IMR-90 (cell line): ENCODE measurements around the gene ANKRD31. TPM values are rescaled to one million over a fixed set of nuclear protein-coding genes. Genes with fewer than 3 reads are reported as not detected.

Source experiments
- ATAC-seq: fragments of 200-7000 bp; cut with Tn5 transposase; 2 replicates; pipeline ENCODE4 v1.9.1; 2020; ENCODE audit warnings: low read depth, mild to moderate bottlenecking, moderate library complexity
- BruUV-seq: library from RNA; stranded (reverse); fragments of 400-500 nt; replicated peaks from 2 replicates; lab custom pipeline; 2021; lab: Mats Ljungman, UMichigan
- CTCF ChIA-PET: fragments of 300-600 bp; formaldehyde crosslinking; extraction: SDS; loops from one replicate; lab custom pipeline; 2021; ENCODE audit warnings: antibody characterized with exemption; lab: Yijun Ruan, JAX
- POLR2A ChIA-PET: fragments of 300-600 bp; sonication (Branson Sonifier 250); formaldehyde crosslinking; loops from one replicate; lab custom pipeline; 2022; ENCODE audit warnings: antibody characterized with exemption; ENCODE audit not compliant: unreplicated experiment; lab: Charles Lee
- DNase-seq: peaks from one replicate; pipeline ENCODE4 v3.0.0; 2013
- H2AFZ ChIP-seq: replicated peaks from 2 replicates; pipeline ENCODE3; 2013; ENCODE audit warnings: low read length, mild to moderate bottlenecking; ENCODE audit not compliant: poor library complexity
- H2AK5ac ChIP-seq: 2 replicates; pipeline ENCODE4 v1.6.1; 2013; ENCODE audit warnings: low read depth, low read length, inconsistent platforms
- H2AK9ac ChIP-seq: replicated peaks from 2 replicates; pipeline ENCODE3; 2013; ENCODE audit warnings: mild to moderate bottlenecking, low read depth, low read length, moderate library complexity; ENCODE audit not compliant: poor library complexity
- H2BK120ac ChIP-seq: 2 replicates; pipeline ENCODE4 v1.6.1; 2013; ENCODE audit warnings: low read depth, low read length, inconsistent platforms
- H2BK15ac ChIP-seq: 3 replicates; pipeline ENCODE4 v1.6.1; 2013; ENCODE audit warnings: low read depth, low read length, inconsistent platforms
- H2BK20ac ChIP-seq: 2 replicates; pipeline ENCODE4 v1.6.1; 2013; ENCODE audit warnings: low read depth, mild to moderate bottlenecking, inconsistent platforms, low read length, moderate library complexity
- H2BK5ac ChIP-seq: 2 replicates; pipeline ENCODE4 v1.6.1; 2013; ENCODE audit warnings: mild to moderate bottlenecking, low read depth, low read length, inconsistent platforms; ENCODE audit not compliant: poor library complexity, severe bottlenecking
- H3K14ac ChIP-seq: replicated peaks from 2 replicates; pipeline ENCODE4 v1.6.1; 2013; ENCODE audit warnings: low read depth, low read length, inconsistent platforms
- H3K18ac ChIP-seq: 2 replicates; pipeline ENCODE4 v1.6.1; 2013; ENCODE audit warnings: low read depth, low read length, control low read depth
- H3K23ac ChIP-seq: 2 replicates; pipeline ENCODE4 v1.6.1; 2013; ENCODE audit warnings: low read depth, low read length, inconsistent platforms
- H3K27ac ChIP-seq: 2 replicates; pipeline ENCODE4 v1.5.1; 2013; ENCODE audit warnings: mild to moderate bottlenecking, control low read depth, low read length; ENCODE audit not compliant: insufficient read depth
- H3K27me3 ChIP-seq: 2 replicates; pipeline ENCODE4 v1.6.1; 2013; ENCODE audit warnings: low read length; ENCODE audit not compliant: control insufficient read depth, insufficient read depth
- H3K36me3 ChIP-seq: 2 replicates; pipeline ENCODE4 v1.6.1; 2013; ENCODE audit warnings: low read length, mixed read lengths; ENCODE audit not compliant: control insufficient read depth, insufficient read depth
- H3K4ac ChIP-seq: 2 replicates; pipeline ENCODE4 v1.6.1; 2013; ENCODE audit warnings: low read depth, low read length, inconsistent platforms
- H3K4me1 ChIP-seq: 2 replicates; pipeline ENCODE4 v1.6.1; 2013; ENCODE audit warnings: low read length, mixed read lengths; ENCODE audit not compliant: control insufficient read depth, insufficient read depth
- H3K4me2 ChIP-seq: 2 replicates; pipeline ENCODE4 v1.6.1; 2013; ENCODE audit warnings: low read depth, mild to moderate bottlenecking, control low read depth, low read length, moderate library complexity
- H3K4me3 ChIP-seq: 2 replicates; pipeline ENCODE4 v1.5.1; 2013; ENCODE audit warnings: low read depth, mild to moderate bottlenecking, control low read depth, low read length, moderate library complexity; ENCODE audit not compliant: insufficient read depth
- H3K56ac ChIP-seq: 2 replicates; pipeline ENCODE4 v1.6.1; 2013; ENCODE audit warnings: low read length, inconsistent platforms; ENCODE audit not compliant: insufficient read depth; ENCODE audit errors: extremely low read depth
- H3K79me1 ChIP-seq, 2 experiments: 2 replicates each; pipeline ENCODE4 v1.6.1; 2013; ENCODE audit warnings: low read length in 2 of 2, inconsistent platforms in 1 of 2, low read depth in 1 of 2
- H3K9ac ChIP-seq: 2 replicates; pipeline ENCODE4 v1.6.1; 2013; ENCODE audit warnings: low read depth, low read length, control low read depth
- H3K9me1 ChIP-seq: 2 replicates; pipeline ENCODE4 v1.6.1; 2013; ENCODE audit warnings: low read length, inconsistent platforms; ENCODE audit not compliant: insufficient read depth
- H3K9me3 ChIP-seq: 2 replicates; pipeline ENCODE4 v1.6.1; 2013; ENCODE audit warnings: low read length; ENCODE audit not compliant: control insufficient read depth, insufficient read depth
- H4K20me1 ChIP-seq: 2 replicates; pipeline ENCODE4 v1.6.1; 2013; ENCODE audit warnings: low read length, inconsistent platforms; ENCODE audit not compliant: insufficient read depth
- H4K5ac ChIP-seq: 2 replicates; pipeline ENCODE4 v1.6.1; 2013; ENCODE audit warnings: mild to moderate bottlenecking, low read depth, low read length, control low read depth
- H4K8ac ChIP-seq, 2 experiments: 2 replicates each; pipeline ENCODE4 v1.6.1; 2013; ENCODE audit warnings: low read depth in 2 of 2, low read length in 2 of 2, control low read depth in 1 of 2, inconsistent platforms in 1 of 2
- H4K91ac ChIP-seq: 2 replicates; pipeline ENCODE4 v1.6.1; 2013; ENCODE audit warnings: low read depth, low read length, inconsistent platforms; ENCODE audit not compliant: insufficient read depth
- BHLHE40 ChIP-seq: fragments of 150-350 bp; IDR thresholded peaks from 2 replicates; pipeline ENCODE4 v1.6.1; 2016; ENCODE audit warnings: mild to moderate bottlenecking, low read depth, low read length
- CEBPB ChIP-seq: IDR thresholded peaks from 2 replicates; pipeline ENCODE4 v1.6.1; 2012; ENCODE audit warnings: low read depth, low read length, improper control_type of control experiment
- CHD1 ChIP-seq: IDR thresholded peaks from 2 replicates; pipeline ENCODE4 v1.6.1; 2012; ENCODE audit warnings: low read depth, low read length, improper control_type of control experiment
- CTCF ChIP-seq: conservative IDR thresholded peaks from 2 replicates; pipeline ENCODE4 v1.5.1; 2012; ENCODE audit warnings: mild to moderate bottlenecking, low read depth, low read length, improper control_type of control experiment
- ELK1 ChIP-seq: fragments of 150-350 bp; IDR thresholded peaks from 2 replicates; pipeline ENCODE4 v1.6.1; 2016; ENCODE audit warnings: low read depth, mild to moderate bottlenecking, low read length, moderate library complexity, borderline replicate concordance
- FOS ChIP-seq: fragments of 150-350 bp; IDR thresholded peaks from 2 replicates; pipeline ENCODE4 v1.6.1; 2016; ENCODE audit warnings: low read depth, low read length
- MAFK ChIP-seq: IDR thresholded peaks from 2 replicates; pipeline ENCODE4 v1.6.1; 2012; ENCODE audit warnings: low read depth, low read length, improper control_type of control experiment
- MAZ ChIP-seq: IDR thresholded peaks from 2 replicates; pipeline ENCODE4 v1.6.1; 2012; ENCODE audit warnings: low read depth, mild to moderate bottlenecking, low read length, improper control_type of control experiment, moderate library complexity, borderline replicate concordance
- MXI1 ChIP-seq: IDR thresholded peaks from 2 replicates; pipeline ENCODE4 v1.6.1; 2012; ENCODE audit warnings: low read depth, mild to moderate bottlenecking, low read length, moderate library complexity, borderline replicate concordance
- NFE2L2 ChIP-seq: fragments of 150-350 bp; IDR thresholded peaks from 2 replicates; pipeline ENCODE4 v1.6.1; 2016; ENCODE audit warnings: low read depth, mild to moderate bottlenecking, low read length
- POLR2A ChIP-seq: IDR thresholded peaks from 2 replicates; pipeline ENCODE4 v1.6.1; 2012; ENCODE audit warnings: mild to moderate bottlenecking, low read depth, low read length
- RAD21 ChIP-seq: IDR thresholded peaks from 2 replicates; pipeline ENCODE4 v1.6.1; 2012; ENCODE audit warnings: low read length, improper control_type of control experiment
- RCOR1 ChIP-seq: IDR thresholded peaks from 2 replicates; pipeline ENCODE4 v1.6.1; 2012; ENCODE audit warnings: mild to moderate bottlenecking, low read length, improper control_type of control experiment; ENCODE audit not compliant: insufficient replicate concordance
- RFX5 ChIP-seq: IDR thresholded peaks from 2 replicates; pipeline ENCODE4 v1.8.0; 2012; ENCODE audit warnings: low read depth, mild to moderate bottlenecking, low read length, moderate library complexity
- SMC3 ChIP-seq: fragments of 150-350 bp; IDR thresholded peaks from 2 replicates; pipeline ENCODE4 v1.6.1; 2016; ENCODE audit warnings: low read depth, mild to moderate bottlenecking, antibody characterized with exemption, low read length, moderate library complexity
- USF2 ChIP-seq: fragments of 150-350 bp; IDR thresholded peaks from 2 replicates; pipeline ENCODE4 v1.6.1; 2017; ENCODE audit warnings: mild to moderate bottlenecking, antibody characterized with exemption, low read length, low read depth
- dilution Hi-C: fragments of 300-500 bp; cut with HindIII; formaldehyde crosslinking; loops from one replicate; pipeline ENCODE4 v1.14.3; 2018; ENCODE audit warnings: low sequenced_read_pairs; ENCODE audit not compliant: unreplicated experiment
- in situ Hi-C: fragments of 300-500 bp; cut with MboI; formaldehyde crosslinking; loops from 3 replicates; pipeline ENCODE4 v1.14.3; 2019; ENCODE audit warnings: low sequenced_read_pairs, inconsistent platforms, mixed read lengths
- intact Hi-C: fragments of 100-400 bp; cut with micrococcal nuclease; formaldehyde crosslinking; loops from 2 replicates; pipeline ENCODE4 v1.10.0; 2022
- polyA plus RNA-seq, 3 experiments: library from polyadenylated mRNA; depleted of rRNA; stranded (reverse); fragments of >200 nt; gene quantifications; 2 replicates each; pipeline ENCODE4 v1.2.3, GENCODE V29; 2012; ENCODE audit warnings: low replicate concordance in 1 of 3
- total RNA-seq: library from RNA; depleted of rRNA; stranded (reverse); fragments of >200 nt; gene quantifications from 2 replicates; pipeline ENCODE4 v1.2.3, GENCODE V29; 2012

Gene ANKRD31
- total and polyA plus RNA-seq, 2 of the 4 experiments (the other 2 are of a cell fraction): under 0.01 to 0.02 TPM

- H2AK9ac ChIP-seq: no peak overlapping the region
- TF ChIP-seq RCOR1 (no peak), CHD1 (no peak), FOS (no peak), NFE2L2 (no peak), CTCF (no peak), SMC3 (no peak), ELK1 (no peak), RFX5 (no peak), BHLHE40 (no peak), MAZ (no peak), POLR2A (no peak), MAFK (no peak), RAD21 (no peak), CEBPB (no peak), MXI1 (no peak), USF2 (no peak)
- no peak overlapping the region for H2BK120ac ChIP-seq
- H4K91ac ChIP-seq: no peak overlapping the region
- H4K20me1 ChIP-seq: peaks cover 7% of the 10 kb centered on the region; the same call in 1 of the 2 replicates
- H3K27ac ChIP-seq: no peak overlapping the region
- CTCF ChIA-PET: no interaction called here
- intact Hi-C loops (loop anchor here (5.0 kb wide), 1 partner anchor 1210 kb away; no protein-coding TSS in a partner anchor), dilution Hi-C loops (no loop called here), in situ Hi-C loops (no loop called here)
- BruUV-seq: no TSS peak
- no peak overlapping the region for H2AFZ ChIP-seq
- H2BK5ac ChIP-seq: no peak overlapping the region
- H4K8ac ChIP-seq: no peak overlapping the region
- DNase-seq (no peak), ATAC-seq (no peak)
- H3K4me1 ChIP-seq: peaks cover 18% of the 10 kb centered on the region
- H3K27me3 ChIP-seq: no peaks in the 10 kb centered on the region
- no peak overlapping the region for H3K23ac ChIP-seq
- H3K9ac ChIP-seq: no peak overlapping the region
- H2AK5ac ChIP-seq: no peak overlapping the region
- peaks cover 3 to 45% of the 10 kb centered on the region in 2 experiments; a peak in 3 of 4 replicates for H3K79me1 ChIP-seq
- H3K4ac ChIP-seq: no peak overlapping the region
- POLR2A ChIA-PET: no interaction called here
- no peak overlapping the region for H2BK15ac ChIP-seq
- H3K14ac ChIP-seq: no peak overlapping the region
- no peak overlapping the region for H3K18ac ChIP-seq
- H3K9me1 ChIP-seq: peaks cover 26% of the 10 kb centered on the region
- H4K5ac ChIP-seq: no peak overlapping the region
- no peak overlapping the region for H2BK20ac ChIP-seq
- no peak overlapping the region for H3K4me3 ChIP-seq
- no peaks in the 10 kb centered on the region for H3K9me3 ChIP-seq
- H3K4me2 ChIP-seq: no peak overlapping the region
- H3K36me3 ChIP-seq: peaks cover 9% of the 10 kb centered on the region
- H3K56ac ChIP-seq: no peak overlapping the region
These were observed 189.3 kb downstream of the ANKRD31 start for GRCh38 chr5:75047356-75047755.
